ENCODE measurements around the gene THRA.

GRCh38 chr17:40026816-40027613 is 35.8 kb upstream of the THRA start:
- no peak for TF ChIP-seq POLR2A (IDR thresholded peaks at IDR 0.05)
- TF ChIP-seq CTCF (IDR thresholded peaks at IDR 0.05) = peak; percentile 89 to 92 (median 92)
